ENCODE measurements around the gene ACAP1.

ACAP1 gene

GRCh38 chr17:7336240-7337175 is at the start of gene ACAP1:
Gene ACAP1, plus strand, starts transcription at chr17:7336529. Its CDS starts 206 bp downstream, at chr17:7336735.
- no peak for DNase-seq (ENCODE audit: low spot score)

DNA sequence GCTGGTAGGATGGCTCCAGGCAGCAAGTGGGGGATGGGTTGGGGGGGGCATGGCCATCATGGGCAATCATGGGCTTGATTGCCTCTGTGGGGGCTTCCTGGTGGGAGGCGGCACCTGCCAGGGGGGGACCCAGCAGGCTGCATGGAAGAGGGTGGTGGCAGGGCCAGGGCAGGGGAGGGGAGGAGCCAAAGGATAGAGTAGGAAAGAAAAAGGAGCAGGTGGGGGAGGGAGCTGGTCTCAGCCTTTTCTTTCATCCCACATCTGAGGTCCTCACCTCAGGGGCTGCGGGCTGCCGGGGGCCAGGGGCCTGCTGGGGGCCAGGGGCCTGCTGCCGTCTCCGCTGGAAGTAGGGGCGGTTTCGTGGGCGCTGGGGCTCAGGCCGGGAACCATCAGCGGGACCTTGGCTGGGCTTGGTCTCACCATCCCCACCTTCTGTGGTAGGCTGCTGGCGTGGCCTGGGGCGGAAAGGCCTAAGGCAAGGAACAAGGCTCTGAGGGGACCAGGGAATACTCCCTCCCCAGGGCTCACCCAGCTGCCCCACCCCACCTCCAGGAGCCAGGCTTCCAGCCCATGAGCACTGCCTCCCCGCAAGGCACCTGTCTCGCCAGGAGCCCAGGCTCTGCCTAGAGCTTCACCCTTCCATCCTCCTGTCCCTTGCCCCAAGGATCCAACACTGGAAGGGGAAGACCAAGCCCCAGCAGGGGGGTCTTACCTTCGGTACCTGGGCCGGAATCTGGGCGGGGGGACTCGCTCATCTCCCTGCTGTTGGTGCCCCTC is 46.9 kb upstream of the ACAP1 start:
- no peak for DNase-seq (ENCODE audit: low spot score)

- no peak for DNase-seq (ENCODE audit: low spot score)
Observed at GRCh38 chr17:7290166-7290565, 46.2 kb upstream of the ACAP1 start.

DNA sequence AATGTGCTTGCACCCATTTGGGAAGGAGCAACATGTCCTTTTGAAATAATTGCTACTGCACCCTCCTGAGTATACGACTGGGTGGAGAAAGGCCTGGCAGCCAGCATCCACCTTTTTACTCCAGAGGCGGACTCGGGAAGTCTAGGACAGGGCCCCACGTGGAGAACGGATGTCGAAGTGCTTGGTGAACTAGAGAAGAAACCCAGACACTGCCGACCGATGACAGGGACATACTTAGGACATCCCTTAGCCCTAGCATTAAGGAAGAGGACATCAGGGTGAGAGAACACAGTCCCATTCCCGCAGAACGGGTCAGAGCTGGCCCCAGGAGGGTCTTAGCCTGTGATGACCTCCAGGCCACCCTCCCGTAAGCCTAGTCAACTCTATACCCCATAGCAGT is 45.6 kb upstream of the ACAP1 start:
- DNase-seq (ENCODE audit: low spot score) = no peak

GRCh38 chr17:7292194-7292593 is 44.1 kb upstream of the ACAP1 start:
- no peak for DNase-seq (ENCODE audit: low spot score)

GRCh38 chr17:7292729-7293128 is 43.6 kb upstream of the ACAP1 start:
- DNase-seq (ENCODE audit: low spot score) = no peak

DNA sequence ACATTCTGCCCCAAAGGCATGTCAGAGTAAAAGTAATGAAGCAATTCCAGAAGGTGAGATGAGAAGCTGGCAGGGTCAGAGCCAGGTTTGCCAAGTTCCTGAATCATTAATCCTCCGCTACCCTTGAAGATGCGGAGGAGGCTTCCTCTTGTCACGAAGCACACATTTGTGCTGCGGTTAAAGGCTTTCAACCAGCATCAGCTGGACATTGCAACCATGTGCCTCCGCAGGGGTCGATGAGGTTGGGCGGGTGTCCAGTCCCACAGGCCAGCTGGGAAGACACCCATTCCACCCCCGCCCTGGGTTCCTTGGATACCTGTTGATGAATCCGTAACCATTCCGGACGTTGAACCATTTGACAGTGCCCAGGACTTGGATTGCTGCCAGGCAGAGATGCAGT is 43.2 kb upstream of the ACAP1 start:
- DNase-seq (ENCODE audit: low spot score) = no peak

- no peak for DNase-seq (ENCODE audit: low spot score)
Observed at GRCh38 chr17:7293816-7294613, 42.3 kb upstream of the ACAP1 start.

GRCh38 chr17:7294614-7295153 is 41.6 kb upstream of the ACAP1 start, which contains the start of gene YBX2:
Gene YBX2, minus strand, starts transcription at chr17:7294639. Its CDS starts 139 bp downstream, at chr17:7294500.
- DNase-seq (ENCODE audit: low spot score) = peak; percentile 93

- DNase-seq (ENCODE audit: low spot score) = no peak
Observed at GRCh38 chr17:7295230-7296180, 40.8 kb upstream of the ACAP1 start.

DNA sequence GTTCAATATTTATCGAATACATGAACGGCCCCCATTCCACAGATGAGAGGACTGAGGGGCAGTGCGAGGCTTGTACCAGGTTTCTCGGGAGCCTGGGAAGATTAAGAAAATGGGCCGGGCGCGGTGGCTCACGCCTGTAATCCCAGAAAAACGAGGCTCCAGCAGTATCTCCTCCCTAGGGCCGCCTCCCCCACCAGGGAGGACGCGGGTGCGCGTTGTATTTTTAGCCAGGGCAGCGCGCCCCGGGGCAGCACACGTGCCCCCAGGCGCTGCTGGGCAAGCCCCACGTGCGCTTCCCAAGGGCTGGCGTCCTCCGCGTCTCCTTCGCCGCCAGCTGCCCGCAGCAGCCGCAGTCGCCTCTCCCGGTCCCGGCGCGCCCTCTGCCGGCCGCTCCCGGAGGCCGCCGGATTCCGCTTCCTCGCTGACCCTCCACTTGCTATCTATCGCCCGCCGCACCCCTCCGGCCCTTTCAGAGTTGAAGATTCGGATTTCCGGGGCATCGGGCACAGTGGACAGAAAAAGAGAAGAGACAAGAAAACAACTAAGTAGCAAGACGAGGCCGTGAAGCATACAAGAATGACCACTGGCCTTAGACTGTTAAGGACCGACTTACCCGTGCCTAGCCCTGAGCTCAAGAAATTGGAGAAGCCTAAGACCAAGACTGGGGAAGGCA is 40.0 kb upstream of the ACAP1 start:
- DNase-seq (ENCODE audit: low spot score) = peak; percentile 87

GRCh38 chr17:7304179-7304578 is 32.1 kb upstream of the ACAP1 start:
- DNase-seq (ENCODE audit: low spot score) = no peak

DNA sequence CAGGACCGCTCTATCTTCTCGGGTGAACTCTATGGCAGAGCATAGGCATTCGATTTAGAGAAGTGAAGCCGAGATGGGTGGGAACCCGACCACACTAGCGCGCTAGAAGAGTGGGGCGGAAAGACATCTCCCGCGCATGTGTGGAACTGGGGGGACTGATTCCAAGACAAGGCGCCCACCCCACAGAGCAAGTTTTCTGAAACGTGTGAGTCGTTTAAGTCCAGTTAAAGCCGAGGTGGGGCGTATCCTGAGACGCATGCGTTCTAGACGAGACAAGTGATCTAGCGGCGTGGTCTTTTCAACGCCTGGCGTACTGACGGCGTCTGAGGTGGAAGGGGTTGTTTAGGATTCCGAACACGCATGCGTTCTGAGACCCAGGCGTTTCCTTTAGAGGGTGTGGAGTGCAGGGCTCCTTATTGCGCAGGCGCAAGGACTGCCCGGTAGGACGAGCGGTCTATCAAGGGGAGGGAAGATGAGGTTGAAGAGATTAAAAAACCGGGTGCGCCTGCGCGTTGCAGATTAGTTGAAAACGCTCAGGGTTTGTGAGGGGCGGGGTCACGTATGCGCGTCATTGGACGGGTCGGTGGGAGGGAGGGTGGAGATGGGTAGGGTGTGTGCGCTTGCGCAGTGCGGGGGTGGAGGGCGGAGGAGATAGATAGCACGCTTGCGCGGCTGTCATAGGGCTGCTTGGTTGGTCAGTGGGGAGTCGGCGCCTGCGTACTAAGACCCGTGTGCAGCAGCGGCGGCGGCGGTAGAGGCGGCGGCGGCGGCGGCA is 29.2 kb upstream of the ACAP1 start, which contains the start of gene EIF5A:
TSS of gene EIF5A (plus strand) at position 718 of the 775 bp plus-strand sequence. CDS start 2,008 bp downstream, outside the sequence.
- peak; percentile 96 for DNase-seq (ENCODE audit: low spot score)

DNA sequence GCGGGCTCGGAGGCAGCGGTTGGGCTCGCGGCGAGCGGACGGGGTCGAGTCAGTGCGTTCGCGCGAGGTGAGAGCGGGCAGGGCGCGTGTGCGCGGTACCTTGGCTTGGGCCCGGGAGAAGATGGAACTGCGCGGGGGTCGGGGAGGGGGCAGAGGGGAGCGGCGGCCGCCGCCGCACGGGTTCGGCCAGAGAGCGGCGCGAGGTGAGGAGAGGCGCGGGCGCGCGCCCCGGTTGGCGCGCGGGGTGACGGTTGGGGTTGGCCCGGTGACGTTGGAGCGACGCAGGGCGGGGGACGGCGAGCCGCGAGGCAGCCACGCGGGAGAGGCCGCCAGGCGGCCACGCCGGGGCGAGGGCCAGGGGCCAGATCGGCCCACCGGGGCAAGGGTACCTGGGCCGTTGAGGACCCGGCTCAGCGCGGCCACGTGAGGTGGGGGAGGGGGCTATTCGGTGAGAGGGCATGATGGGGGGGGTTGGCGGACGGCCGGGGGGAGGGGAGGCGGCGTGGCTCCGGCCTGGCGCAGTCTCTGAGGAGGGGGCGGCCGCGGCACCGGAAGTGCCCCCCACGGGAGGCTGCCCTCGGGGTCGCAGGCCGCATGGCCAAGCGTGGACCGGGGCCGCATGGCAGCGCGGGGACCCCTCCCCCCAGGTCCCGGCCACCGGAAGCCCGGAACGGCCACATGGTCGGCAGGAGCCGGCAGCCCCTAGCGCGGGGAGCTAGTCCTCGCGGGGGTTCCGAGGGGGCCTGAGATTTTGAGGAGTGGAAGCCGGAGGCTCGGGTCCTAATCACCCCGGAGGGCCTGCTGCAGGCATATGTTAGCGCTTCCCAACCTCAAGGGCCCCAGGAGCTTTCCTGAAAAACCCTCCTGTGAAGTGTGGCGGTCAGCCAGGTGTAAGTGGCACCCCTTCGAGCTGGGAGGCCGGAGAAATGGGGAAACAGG is 28.4 kb upstream of the ACAP1 start:
- DNase-seq (ENCODE audit: low spot score) = no peak

- DNase-seq (ENCODE audit: low spot score) = peak; percentile 75
Observed at GRCh38 chr17:7308625-7309433, 27.5 kb upstream of the ACAP1 start.

GRCh38 chr17:7309628-7310027 is 26.7 kb upstream of the ACAP1 start:
- no peak for DNase-seq (ENCODE audit: low spot score)

- DNase-seq (ENCODE audit: low spot score) = no peak
Observed at GRCh38 chr17:7311110-7311705, 25.1 kb upstream of the ACAP1 start.
